ENCODE results near the gene WWC2.

DNA sequence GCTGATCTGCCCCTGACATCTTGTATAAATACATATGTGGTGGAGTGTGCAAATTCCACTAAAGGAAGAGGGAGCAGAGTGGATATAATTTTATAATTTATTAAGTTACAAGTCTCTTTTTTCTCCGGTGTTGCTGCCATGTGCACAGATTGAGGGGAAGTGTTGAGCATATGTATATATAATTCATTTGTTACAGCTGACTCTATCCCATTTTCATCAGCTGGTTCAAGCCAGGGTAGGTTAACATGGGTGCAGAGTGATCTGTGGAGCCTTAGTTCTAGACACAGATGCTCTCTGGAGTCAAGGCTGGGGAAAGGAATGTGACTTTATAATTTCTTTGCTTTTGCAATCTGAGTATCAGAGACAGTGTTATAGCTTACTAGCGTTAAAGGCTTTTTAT lies 103.5 kb downstream of the WWC2 start:
- TF ChIP-seq EZH2phosphoT487 (IDR thresholded peaks at IDR 0.05; ENCODE audit: borderline replicate concordance, low read length) = no peak
- TF ChIP-seq, protein P1, sequence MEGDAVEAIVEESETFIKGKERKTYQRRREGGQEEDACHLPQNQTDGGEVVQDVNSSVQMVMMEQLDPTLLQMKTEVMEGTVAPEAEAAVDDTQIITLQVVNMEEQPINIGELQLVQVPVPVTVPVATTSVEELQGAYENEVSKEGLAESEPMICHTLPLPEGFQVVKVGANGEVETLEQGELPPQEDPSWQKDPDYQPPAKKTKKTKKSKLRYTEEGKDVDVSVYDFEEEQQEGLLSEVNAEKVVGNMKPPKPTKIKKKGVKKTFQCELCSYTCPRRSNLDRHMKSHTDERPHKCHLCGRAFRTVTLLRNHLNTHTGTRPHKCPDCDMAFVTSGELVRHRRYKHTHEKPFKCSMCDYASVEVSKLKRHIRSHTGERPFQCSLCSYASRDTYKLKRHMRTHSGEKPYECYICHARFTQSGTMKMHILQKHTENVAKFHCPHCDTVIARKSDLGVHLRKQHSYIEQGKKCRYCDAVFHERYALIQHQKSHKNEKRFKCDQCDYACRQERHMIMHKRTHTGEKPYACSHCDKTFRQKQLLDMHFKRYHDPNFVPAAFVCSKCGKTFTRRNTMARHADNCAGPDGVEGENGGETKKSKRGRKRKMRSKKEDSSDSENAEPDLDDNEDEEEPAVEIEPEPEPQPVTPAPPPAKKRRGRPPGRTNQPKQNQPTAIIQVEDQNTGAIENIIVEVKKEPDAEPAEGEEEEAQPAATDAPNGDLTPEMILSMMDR (IDR thresholded peaks at IDR 0.05; ENCODE audit: low read depth, low read length, poor library complexity, severe bottlenecking) = no peak

All from DOHH2 (cell line).